Peyer's patch (tissue), 4 donors: ENCODE measurements around the gene CACTIN.

Source experiments
- CTCF ChIP-seq, 6 experiments: fragments of 450-650 bp in 4 of 6; fragments of 200-600 bp in 2 of 6; sonication (generic) in 1 of 6; IDR thresholded peaks; one replicate each; pipeline ENCODE4 v1.5.1; 2017 to 2019; ENCODE audit warnings: antibody characterized with exemption in 6 of 6, mild to moderate bottlenecking in 3 of 6, moderate library complexity in 1 of 6
- POLR2A ChIP-seq, 2 donors: fragments of 450-650 bp; IDR thresholded peaks; one replicate each; pipeline ENCODE4 v1.5.1; 2017; ENCODE audit warnings: antibody characterized with exemption in 2 of 2, mild to moderate bottlenecking in 2 of 2, moderate library complexity in 2 of 2

GRCh38 chr19:3645726-3646125, 19.1 kb upstream of the CACTIN start:
- no peak for TF ChIP-seq CTCF (IDR thresholded peaks at IDR 0.05)
- no peak for TF ChIP-seq POLR2A (IDR thresholded peaks at IDR 0.05)
